Eye (tissue), 1 donor: ENCODE results near the gene VGLL3.
"Not testable (repeated sequence)": the region's sequence is repeated elsewhere in the genome, so short reads cannot be mapped to it uniquely, and the experiment has no call there.

Source experiments
- DNase-seq: peaks from one replicate; pipeline ENCODE4 v3.0.0-alpha.2; 2015

VGLL3 gene, protein sequence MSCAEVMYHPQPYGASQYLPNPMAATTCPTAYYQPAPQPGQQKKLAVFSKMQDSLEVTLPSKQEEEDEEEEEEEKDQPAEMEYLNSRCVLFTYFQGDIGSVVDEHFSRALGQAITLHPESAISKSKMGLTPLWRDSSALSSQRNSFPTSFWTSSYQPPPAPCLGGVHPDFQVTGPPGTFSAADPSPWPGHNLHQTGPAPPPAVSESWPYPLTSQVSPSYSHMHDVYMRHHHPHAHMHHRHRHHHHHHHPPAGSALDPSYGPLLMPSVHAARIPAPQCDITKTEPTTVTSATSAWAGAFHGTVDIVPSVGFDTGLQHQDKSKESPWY

DNA sequence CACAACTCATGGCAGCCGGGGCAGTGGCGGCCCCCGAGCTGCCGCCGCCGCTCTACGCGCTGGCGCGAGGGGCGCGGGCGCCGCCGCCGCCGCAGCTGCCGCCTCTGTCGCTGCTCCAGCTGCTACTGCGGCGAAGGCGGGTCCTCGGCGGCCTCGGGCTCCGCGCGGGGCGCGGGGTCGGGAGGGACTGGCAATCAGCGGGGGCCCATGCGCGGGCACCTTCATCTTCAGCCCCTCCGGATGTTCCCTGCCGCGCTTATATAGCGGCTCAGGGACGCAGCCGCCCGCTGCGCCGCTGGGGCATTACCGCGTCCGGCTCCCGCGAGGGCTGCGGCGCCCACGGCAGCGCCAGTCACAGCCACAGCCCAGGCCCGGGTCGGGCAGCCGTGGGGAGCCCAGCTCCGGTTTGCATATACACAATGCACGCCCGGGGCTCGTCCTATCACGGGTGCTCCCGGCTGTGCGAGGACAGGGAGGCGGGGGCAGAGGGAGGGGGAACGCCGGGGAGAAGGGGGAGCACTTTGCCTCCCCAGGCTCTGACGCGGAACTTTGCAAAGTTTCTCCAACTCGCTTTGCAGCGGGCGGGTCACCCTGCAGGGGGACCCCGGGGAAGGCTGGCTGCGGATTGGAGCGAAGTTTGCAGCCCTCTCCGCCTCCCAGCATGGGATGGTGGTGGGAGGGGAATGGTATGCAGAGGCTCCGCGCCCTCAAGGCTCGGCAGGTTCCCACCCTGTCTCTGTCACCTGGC is at the start of gene VGLL3:
Gene VGLL3, minus strand, starts transcription at position 416 of the 748 bp plus-strand sequence. Its CDS starts 406 bp downstream, at position 10.
- peak; percentile 92 for DNase-seq

DNA sequence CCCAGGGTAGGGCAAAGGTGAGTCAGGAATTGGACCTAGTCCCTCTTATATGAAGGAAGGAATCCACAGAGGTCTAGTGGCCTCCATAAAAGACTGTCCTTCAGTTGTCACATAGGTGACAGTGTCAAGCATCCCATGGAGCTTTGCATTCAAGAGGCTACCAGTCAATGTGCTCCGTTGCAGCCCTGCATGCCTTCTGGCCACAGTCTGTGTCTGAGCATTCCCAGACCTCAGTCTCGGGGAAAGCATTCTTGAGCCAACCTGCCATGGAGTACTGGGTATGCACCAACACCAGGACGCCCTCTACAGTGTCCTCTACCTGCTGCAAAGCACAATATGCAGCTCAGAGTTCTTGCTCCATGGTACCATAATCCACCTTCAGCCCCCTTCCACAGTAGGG is 46.7 kb upstream of the VGLL3 start:
- no peak for DNase-seq

DNA sequence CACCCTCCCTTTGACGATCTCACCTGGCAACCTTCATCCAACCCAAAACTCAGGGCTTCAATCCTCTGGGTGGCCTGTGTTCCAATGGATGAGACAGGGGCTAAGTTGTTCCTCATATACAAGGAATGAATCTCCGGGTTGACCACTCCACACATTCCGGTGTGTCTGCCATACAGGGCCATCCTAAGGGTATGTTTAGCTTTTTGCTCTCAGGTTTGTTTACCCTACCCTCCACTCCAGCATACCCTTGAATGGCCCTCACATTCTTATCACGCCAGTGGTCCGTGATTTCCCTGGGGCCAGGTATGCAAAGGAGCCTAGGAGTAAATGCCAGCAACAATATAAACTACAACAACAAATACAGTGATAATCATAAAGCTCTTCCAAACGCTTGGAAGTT is 45.7 kb upstream of the VGLL3 start:
- DNase-seq: no peak

DNA sequence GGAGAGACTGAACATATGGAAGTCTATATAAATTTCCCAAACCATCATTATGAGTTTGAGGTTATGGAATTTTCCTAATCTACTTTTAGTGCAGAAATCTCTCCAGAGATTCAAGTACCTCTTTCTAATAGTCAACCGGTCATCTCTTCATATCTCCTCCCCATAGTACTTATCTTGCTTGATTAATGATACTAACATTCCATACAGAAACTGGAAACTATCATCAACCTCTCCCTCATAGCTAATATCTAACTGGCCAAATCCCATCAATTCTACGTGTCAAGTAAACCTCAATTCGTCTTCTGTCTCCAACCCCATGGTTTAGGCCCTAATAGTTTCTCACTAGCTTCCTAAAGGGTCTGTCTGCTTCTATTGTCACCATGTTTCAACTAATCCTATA is 44.4 kb upstream of the VGLL3 start:
- DNase-seq: no peak

DNA sequence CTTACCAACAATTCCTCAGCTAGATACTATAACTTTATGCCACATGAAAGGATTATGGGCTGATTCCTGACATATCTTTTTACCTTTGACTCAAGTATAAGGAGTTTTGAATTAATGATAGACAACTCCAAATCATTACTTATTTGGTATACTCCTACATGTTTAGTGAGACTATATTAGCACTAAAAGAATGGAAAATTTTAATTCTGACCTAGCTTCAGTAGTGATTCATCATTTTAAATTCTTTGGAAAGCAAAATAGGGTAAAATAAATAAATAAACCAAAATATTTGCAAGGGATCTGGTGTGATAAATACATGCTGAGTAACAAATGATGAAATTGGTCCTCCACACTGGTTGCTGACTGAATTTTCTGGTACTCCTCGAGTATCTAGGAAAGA is 42.3 kb upstream of the VGLL3 start:
- DNase-seq: no peak

DNA sequence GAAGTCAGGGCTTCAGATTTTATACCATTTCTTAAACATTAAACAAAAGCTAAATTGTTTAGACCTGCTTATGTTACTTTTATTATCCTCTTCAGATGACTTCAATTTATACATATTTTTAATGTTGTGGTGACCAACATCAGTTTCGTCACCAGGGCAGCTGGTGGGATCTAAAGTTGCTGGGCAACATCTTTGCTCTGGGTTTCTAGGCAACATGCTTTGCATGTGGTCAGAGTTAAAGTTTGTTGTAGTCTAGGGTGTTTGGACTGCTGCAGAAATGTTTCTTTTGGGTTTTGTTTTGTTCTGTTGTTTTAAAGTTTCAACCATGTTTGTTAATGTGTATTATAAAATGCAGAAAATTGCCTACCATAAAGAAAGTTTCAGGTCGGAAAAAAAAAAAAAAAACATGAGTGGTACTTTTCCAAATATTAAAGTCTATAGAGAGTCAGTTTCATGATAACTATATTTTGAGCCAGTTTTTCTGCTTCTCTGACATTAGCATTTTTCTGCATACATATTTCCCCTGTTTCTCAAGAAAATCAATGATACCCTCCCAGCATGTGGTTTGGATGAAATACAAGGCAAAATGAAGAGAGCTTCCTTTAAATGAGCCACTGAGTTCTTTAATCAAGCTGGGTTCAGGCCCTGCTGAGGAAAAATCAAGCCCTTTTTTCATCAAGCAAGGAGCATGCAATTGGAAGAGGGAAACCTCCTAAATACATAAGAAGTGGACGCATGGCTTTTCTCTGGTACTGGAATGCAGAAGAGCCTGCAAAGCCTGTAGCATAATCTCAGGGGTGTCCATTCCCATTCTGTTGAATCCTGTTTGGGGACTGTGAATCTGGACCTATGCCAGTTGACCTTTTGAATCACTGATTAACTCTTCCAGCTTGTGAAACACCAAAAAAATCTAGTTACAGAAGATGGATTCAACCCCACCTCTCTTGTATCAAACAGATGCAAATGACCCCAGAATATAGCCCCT is 35.0 kb upstream of the VGLL3 start:
- DNase-seq: peak; percentile 21

DNA sequence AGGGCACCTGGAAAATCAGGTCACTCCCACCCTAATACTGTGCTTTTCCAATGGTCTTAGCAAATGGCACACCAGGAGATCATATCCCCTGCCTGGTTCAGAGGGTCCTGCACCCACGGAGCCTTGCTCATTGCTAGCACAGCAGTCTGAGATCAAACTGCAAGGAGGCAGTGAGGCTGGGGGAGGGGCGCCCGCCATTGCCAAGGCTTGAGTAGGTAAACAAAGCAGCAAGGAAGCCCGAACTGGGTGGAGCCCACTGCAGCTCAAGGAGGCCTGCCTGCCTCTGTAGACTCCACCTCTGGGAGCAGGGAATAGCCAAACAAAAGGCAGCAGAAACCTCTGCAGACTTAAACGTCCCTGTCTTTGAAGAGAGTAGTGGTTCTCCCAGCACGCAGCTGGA is 26.4 kb upstream of the VGLL3 start:
- DNase-seq: not testable (repeated sequence)

DNA sequence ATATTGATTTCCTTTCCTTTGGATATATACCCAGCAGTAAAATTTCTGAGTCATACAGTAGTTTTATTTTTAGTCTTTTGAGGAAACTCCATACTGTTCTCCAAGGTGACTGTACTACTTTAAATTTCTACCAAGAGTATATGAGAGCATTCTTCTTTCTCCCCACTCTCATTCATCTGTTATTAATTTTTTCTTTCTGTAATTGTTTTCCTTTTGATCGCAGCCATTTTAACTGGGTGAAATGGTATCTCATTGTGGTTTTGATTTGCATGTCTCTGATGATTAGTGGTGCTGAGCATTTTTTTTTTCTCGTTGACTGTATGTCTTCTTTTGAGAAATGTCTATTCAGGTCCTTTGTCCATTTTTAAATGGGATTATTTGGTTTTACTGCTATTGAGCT is 18.3 kb upstream of the VGLL3 start:
- no peak for DNase-seq

DNA sequence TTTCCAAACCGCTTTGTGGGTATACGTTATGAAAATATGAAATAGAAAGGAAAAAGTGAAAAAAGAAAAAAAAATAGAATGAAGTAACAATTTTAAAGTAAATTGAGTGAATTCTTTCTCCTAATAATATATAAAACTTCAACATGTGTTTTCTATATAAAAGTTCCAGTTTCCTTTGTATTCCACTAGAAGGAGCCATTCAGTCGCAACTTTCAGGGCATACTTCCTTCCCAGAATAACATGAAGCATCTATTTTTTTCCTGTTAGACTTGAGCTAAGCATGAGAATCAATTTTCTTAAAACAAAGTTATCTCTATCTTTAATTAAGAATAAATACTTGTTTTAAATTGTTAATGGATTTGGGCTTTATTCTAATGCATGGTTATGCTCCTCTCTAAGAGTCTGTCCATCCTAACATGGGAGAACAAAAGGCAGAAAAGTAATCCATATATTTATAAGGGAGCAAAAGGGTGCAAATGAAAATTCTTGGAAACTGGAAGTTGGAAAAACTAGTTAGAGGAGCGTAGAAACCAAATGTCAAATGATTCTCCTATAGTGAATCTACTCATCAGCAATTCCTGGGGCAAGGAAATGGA is 16.0 kb upstream of the VGLL3 start:
- no peak for DNase-seq

DNA sequence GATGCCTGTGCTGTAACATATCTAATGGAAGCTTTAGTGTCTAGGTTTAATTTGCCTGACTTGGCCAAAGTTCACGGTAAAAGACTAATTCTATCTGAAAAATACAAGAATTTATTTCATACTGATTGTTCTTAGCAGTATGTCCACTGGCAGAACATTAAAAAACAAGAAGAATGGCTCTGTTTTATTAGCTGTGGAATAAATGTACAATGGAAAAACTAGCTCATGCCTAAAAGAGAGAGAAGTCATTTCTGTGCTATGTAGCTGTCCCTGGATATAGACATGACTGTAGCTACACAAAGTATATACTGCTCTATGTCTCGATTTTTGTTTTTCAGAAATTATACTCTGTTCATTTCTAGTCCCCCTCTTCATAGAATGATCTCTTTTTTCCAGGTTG is 13.9 kb upstream of the VGLL3 start:
- no peak for DNase-seq

DNA sequence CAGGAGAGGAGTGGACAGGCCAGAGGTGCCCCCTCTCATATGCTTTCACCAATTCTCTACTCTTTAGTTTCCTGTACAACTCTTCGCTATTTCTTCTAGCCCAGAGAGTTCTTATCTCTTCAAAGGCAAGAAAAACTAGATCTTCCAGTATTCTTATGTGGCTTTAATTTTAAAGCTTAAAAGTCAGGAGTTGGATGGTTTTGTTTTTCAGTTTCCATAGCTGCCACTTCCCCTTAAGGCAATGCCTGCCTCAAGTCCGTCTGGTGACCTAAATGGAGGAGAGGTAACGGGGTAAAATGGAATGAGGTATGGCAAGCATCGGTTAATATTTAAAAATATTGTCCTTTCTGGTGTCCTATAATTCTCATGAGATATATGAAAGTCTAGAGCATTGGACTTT is 11.4 kb upstream of the VGLL3 start:
- no peak for DNase-seq

DNA sequence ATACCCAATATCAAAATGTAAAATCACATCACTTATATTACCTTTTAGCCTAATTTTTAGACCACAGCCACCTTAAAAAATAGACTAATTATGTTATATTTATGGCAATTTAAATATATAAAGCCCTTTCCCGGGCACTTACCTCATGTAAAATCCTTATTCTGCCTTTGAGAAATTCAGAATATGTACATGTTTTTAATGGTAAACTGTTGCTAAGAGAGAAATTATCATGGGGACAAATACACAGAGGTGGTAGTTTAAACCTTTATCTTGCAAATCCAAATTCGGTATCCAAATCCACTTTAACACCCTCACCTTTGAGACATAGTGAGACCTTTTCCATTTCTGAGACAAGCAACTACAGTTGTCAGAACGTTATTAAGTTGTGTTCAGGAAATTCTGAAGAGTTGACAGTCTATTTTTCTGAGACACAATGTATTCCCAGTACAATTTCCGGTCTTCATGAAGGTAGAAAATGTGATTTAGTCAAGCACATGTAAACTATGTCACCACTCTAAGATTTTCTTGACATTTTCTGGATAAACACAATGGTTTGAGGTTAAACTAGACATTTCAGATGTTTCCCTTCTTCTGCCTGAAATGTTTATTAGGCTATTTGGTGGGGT is 10.6 kb upstream of the VGLL3 start:
- DNase-seq: no peak

DNA sequence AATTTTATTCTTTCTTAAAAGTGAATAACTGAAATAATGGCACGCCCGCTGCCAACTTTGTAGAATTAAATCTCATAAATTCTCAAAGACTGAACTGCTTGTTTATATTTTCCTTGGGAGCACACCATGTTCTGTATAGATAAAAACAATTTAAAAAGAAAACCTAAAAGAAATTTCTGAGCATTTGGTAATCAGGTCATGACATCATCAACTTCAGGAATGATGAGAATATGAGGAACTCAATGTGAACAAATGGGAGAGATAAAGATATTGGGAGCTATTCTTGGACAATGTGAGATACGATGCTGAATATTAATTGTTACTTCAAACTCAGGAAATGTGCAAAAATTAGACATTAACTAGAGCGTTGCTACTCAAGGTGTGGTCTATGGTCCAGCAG is 10.0 kb upstream of the VGLL3 start:
- no peak for DNase-seq

DNA sequence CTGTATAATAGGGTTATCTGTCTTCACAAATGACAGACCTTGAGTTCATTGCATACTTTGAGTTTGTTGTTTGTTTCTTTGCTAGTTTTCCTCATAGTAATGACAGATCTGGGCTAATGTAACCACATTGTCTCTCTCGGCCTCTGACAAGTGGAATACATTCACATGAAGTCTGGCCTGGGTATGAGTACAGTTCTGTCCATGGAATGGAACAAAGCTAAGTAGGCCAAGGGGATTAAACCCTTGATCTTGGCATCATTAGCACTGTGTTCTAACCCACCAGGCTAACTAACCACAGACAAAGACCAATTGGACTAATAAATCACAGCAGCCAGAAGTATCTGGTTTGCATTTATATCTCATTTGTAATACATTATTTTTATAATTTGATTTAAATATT is 7.6 kb upstream of the VGLL3 start:
- peak; percentile 53 for DNase-seq

DNA sequence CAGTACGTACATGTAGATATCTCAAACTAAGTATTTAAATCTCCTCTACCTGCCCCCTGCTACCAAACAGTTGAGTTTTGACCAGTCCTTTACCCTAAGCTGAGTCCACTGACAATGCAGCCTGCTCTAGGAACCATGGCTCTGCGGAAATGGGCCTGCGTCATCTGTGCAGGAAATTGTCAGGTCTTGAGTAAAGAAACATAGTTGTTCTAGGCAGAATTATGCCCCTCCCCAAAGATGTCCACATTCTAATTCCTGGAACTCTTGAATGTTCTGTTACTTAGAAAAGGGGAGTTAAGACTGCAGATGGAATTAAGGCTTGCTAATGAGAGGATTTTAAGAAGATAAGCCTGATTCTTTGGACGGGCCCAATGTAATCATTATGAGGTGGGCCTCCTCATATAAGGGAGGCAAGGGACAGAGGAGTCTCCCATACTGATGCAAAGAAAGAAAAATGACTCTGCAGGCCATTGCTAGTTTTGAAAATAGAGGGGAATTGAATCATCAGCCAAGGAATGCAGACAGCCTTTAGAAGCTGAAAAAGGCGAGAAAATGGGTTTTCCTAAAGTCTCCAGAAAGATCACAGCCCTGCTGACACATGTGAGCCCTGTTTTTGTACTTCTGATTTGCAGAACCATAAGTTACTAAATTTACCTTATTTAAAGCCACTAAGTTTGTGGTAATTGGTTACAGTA is 5.5 kb upstream of the VGLL3 start:
- no peak for DNase-seq

DNA sequence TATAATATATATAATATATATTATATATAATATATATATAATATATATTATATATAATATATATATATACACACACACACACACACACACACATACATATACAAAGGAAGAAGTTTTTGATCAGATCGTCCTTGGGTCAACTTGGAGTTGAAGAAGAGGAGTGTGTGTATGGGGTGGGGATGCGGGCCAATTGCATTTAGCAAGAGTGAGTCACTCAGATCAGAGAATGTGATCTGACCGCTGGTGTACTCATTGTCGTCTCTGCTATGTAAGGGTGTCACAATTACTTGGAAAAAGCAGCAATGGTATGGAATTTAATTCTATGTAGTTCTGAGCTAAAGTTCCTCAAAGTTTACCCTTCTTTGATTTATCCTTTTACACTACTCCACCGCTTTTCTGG is 4.6 kb upstream of the VGLL3 start:
- no peak for DNase-seq

DNA sequence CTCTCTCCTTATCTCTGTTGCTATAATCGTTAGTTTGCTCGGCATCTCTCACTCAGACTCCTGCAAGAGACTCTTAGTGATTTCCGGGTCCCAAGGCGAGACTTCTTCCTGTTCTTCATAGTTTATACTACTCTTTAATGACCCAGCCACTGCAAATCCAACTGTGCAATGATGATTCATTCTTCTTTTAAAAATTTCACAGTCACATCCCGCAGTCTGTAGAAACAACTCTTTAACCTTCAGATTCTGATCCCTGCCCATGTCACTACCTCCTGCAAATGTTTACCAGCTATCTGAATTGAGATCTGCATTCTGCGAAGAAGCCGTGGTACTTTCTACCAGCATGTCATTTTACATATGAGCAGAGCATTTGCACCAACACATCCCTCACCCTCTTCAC is 2.8 kb upstream of the VGLL3 start:
- no peak for DNase-seq

DNA sequence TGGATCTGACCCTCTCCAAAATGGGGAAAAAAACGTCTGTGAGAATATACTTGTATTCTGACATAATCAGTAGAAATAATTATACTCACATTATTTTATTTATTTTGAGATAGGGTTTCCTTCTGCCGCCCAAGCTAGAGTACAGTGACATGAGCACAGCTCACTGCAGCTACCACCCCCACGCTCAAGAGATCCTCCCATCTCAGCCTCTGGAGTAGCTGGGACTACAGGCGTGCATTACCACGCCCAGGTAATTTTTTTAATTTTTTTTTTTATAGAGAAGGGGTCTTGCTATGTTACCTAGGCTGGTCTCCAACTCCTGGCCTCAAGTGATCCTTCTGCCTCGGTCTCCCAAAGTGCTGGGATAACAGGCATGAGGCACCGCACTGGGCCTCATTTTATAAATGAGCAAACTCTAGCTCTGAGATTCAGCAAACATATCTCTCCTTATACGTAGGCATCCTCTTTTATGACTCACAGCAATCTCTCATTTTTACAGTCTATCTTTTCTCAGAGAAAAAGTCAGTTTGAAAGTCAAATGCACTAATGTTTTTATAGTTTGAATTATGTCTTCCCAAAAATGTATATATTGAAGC is 989 bp upstream of the VGLL3 start:
- no peak for DNase-seq

DNA sequence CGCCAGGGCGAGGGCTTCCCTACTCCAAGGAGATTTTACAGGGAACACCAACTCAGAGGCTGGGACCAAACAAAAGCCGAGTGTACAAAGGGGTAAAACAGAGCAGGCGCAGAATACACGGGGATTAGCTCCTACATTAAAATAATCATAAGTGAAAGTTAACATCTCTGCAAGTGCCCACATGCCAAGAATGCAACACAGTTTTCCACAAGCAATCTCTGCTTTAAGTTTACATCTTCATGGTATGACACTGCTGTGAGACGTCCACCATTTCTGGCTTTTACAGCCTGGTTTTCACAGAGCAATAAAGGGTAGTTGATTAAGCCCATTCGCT is 500 bp upstream of the VGLL3 start:
- DNase-seq: no peak

DNA sequence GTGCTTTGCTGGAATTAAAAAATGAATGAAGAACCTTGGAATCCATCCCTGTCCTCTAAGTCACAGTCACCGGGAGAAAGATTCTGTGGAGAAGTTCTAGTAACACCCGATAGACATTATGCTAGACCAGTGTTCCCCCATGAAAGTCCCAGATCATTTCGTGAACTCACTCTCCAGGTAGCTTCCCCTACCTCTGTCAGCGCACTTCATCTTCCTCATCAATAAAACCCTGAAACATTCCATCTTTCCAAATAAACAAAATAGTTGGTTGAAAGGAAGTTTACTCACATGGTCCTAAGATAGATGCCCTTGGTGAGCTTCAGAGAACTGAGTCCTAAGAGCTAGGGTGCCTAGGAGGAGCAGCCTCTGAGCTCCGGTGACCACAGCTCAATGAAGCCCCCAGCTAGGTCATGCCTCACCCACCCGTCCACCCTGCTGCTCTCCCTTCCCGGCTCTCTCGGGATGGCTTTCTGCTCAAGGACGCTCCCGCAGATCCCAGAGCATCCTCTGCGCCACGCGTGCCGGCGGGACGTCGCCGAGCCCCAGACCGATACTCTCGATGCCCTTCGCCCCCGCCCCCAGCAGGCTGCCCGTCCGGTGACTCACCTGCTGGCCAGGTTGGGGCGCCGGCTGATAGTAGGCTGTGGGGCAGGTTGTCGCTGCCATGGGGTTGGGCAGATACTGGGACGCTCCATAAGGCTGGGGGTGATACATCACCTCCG is 776 bp downstream of the VGLL3 start:
- peak; percentile 75 for DNase-seq

DNA sequence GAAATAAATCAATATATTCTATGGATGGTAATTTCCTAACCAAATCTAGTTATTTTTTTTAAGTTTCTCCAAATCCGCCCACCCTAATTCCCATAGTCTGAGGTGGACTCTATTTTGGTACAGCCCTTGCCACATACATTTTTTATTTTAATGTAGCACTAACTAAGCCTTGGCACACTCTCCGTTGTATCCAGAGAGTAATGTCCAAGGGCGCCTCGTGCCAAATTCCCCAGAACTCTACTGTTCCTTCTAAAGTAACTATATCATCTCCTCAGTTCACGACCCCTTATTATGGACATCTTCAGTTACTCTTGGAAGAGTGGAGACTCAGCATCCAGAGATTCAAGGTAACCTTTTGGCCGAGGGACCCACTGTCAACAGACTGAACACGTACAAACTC is 1.3 kb downstream of the VGLL3 start:
- DNase-seq: no peak
